A673 (cell line): Measurements from ENCODE around the gene CYBA. TPM values are rescaled to one million over a fixed set of nuclear protein-coding genes. Genes with fewer than 3 reads are reported as not detected.

Source experiments
- BruUV-seq: library from RNA; stranded (reverse); fragments of 400-500 nt; replicated peaks from 2 replicates; lab custom pipeline; 2021; lab: Mats Ljungman, UMichigan
- CTCF ChIA-PET: fragments of 300-600 bp; sonication (Branson Sonifier 250); formaldehyde crosslinking; loops from one replicate; lab custom pipeline; 2022; ENCODE audit warnings: antibody characterized with exemption; lab: Charles Lee
- POLR2A ChIA-PET: fragments of 300-600 bp; sonication (Branson Sonifier 250); formaldehyde crosslinking; loops from one replicate; lab custom pipeline; 2022; ENCODE audit warnings: antibody characterized with exemption; ENCODE audit not compliant: low non-redundant PET; lab: Charles Lee
- DNase-seq: peaks from one replicate; pipeline ENCODE4 v3.0.0-alpha.2; 2015; ENCODE audit warnings: low spot score
- H3K27ac ChIP-seq: fragments of 200-600 bp; sonication (generic); 2 replicates; pipeline ENCODE4 v1.5.1; 2016; ENCODE audit warnings: mixed run types, low read depth, mild to moderate bottlenecking, mixed read lengths, antibody characterized with exemption, low read length; ENCODE audit not compliant: poor library complexity, severe bottlenecking
- H3K27me3 ChIP-seq: fragments of 200-600 bp; sonication (generic); replicated peaks from 2 replicates; pipeline ENCODE4 v1.6.1; 2017; ENCODE audit warnings: mixed run types, low read depth, mild to moderate bottlenecking, mixed read lengths, antibody characterized with exemption, low read length; ENCODE audit not compliant: insufficient read depth, poor library complexity
- H3K36me3 ChIP-seq: fragments of 200-600 bp; sonication (generic); 2 replicates; pipeline ENCODE4 v1.6.1; 2016; ENCODE audit warnings: mixed run types, mild to moderate bottlenecking, mixed read lengths, antibody characterized with exemption, low read length; ENCODE audit not compliant: insufficient read depth, poor library complexity, severe bottlenecking
- H3K4me1 ChIP-seq: fragments of 200-600 bp; sonication (generic); 2 replicates; pipeline ENCODE4 v1.6.1; 2017; ENCODE audit warnings: mixed run types, mild to moderate bottlenecking, mixed read lengths, antibody characterized with exemption, low read length; ENCODE audit not compliant: insufficient read depth, poor library complexity, severe bottlenecking
- H3K4me3 ChIP-seq: fragments of 200-600 bp; sonication (generic); 2 replicates; pipeline ENCODE4 v1.5.1; 2016; ENCODE audit warnings: low read depth, mixed run types, mild to moderate bottlenecking, mixed read lengths, low read length; ENCODE audit not compliant: poor library complexity, severe bottlenecking
- H3K9me3 ChIP-seq: fragments of 200-600 bp; sonication (generic); 2 replicates; pipeline ENCODE4 v1.6.1; 2016; ENCODE audit warnings: mixed run types, low read depth, mild to moderate bottlenecking, mixed read lengths, antibody characterized with exemption, low read length; ENCODE audit not compliant: poor library complexity, severe bottlenecking
- CTCF ChIP-seq: fragments of 300-800, 200-600 bp; sonication (generic); conservative IDR thresholded peaks from 2 replicates; pipeline ENCODE4 v1.5.1; 2017; ENCODE audit warnings: low read depth, mild to moderate bottlenecking, antibody characterized with exemption, low read length, moderate library complexity, mixed read lengths
- EZH2 ChIP-seq: fragments of 200-600 bp; sonication (generic); IDR thresholded peaks from 2 replicates; pipeline ENCODE4 v1.6.1; 2017; ENCODE audit warnings: borderline replicate concordance, low read depth, mild to moderate bottlenecking, mixed read lengths, antibody characterized with exemption, low read length; ENCODE audit not compliant: poor library complexity, severe bottlenecking
- intact Hi-C: fragments of 100-400 bp; cut with micrococcal nuclease; formaldehyde crosslinking; loops from one replicate; pipeline ENCODE4 v1.10.0; 2022; ENCODE audit not compliant: unreplicated experiment
- total RNA-seq: library from RNA; stranded (reverse); gene quantifications from 2 replicates; pipeline ENCODE4 v1.2.3, GENCODE V29; 2021

The CYBA gene
- total RNA-seq, 1 experiment from 2014 or later = 44.7 TPM

GRCh38 chr16:88624977-88625576 is 25.8 kb downstream of the CYBA start:
- CTCF ChIA-PET = no interaction called here
- BruUV-seq = no TSS peak
- H3K9me3 ChIP-seq = no peaks in the 10 kb centered on the region
- no peak for TF ChIP-seq CTCF
- TF ChIP-seq EZH2 = no peak
- no peak overlapping the region for H3K4me3 ChIP-seq
- POLR2A ChIA-PET = no interaction called here
- no peaks in the 10 kb centered on the region for H3K4me1 ChIP-seq
- no peak overlapping the region for H3K27ac ChIP-seq
- DNase-seq = no peak
- no peaks in the 10 kb centered on the region for H3K27me3 ChIP-seq
- intact Hi-C loops = no loop called here
- H3K36me3 ChIP-seq = peaks cover 58% of the 10 kb centered on the region

GRCh38 chr16:88624481-88624880 is 26.4 kb downstream of the CYBA start:
- Histone ChIP-seq H3K36me3 (peaks cover 55% of the 10 kb centered on the region), H3K27ac (no peak overlapping the region), H3K27me3 (no peaks in the 10 kb centered on the region), H3K4me1 (no peaks in the 10 kb centered on the region), H3K4me3 (no peak overlapping the region), H3K9me3 (no peaks in the 10 kb centered on the region)
- ChIA-PET POLR2A (no interaction called here), CTCF (no interaction called here)
- TF ChIP-seq CTCF = no peak
- no peak for TF ChIP-seq EZH2
- intact Hi-C loops = no loop called here
- no TSS peak for BruUV-seq
- no peak for DNase-seq

GRCh38 chr16:88623858-88624257 is 27.0 kb downstream of the CYBA start:
- Histone ChIP-seq H3K36me3 (peaks cover 55% of the 10 kb centered on the region), H3K9me3 (no peaks in the 10 kb centered on the region), H3K4me3 (no peak overlapping the region), H3K27ac (no peak overlapping the region), H3K4me1 (no peaks in the 10 kb centered on the region), H3K27me3 (no peaks in the 10 kb centered on the region)
- no TSS peak for BruUV-seq
- intact Hi-C loops = no loop called here
- ChIA-PET CTCF (no interaction called here), POLR2A (no interaction called here)
- no peak for DNase-seq
- TF ChIP-seq EZH2 (no peak), CTCF (no peak)
